Measurements from ENCODE around the gene RAB9A.

RAB9A gene

GRCh38 chrX:13752141-13752540, 63.2 kb downstream of the RAB9A start:
- no peak for DNase-seq

GRCh38 chrX:13752646-13753045, 63.7 kb downstream of the RAB9A start:
- DNase-seq = no peak

GRCh38 chrX:13754765-13755164, 65.8 kb downstream of the RAB9A start:
- DNase-seq = no peak

GRCh38 chrX:13755254-13755653, 66.3 kb downstream of the RAB9A start:
- no peak for DNase-seq

- no peak for DNase-seq
Observed at GRCh38 chrX:13756381-13756780, 67.5 kb downstream of the RAB9A start.

- DNase-seq = no peak
Observed at GRCh38 chrX:13759152-13759718, 70.3 kb downstream of the RAB9A start.

Data from hematopoietic multipotent progenitor cell treated with erythropoietin and hydrocortisone succinate and interleukin-3 and kit ligand, for 8 days (in vitro differentiated cells).